HG02571 (cell line): Measurements from ENCODE around the gene PQBP1.
A peak's percentile ranks its signal among the peaks of the same experiment; 100 is the strongest.

Experiments used
- ATAC-seq: cut with Tn5 transposase; IDR thresholded peaks from one replicate; pipeline ENCODE4 v1.9.1; 2021; ENCODE audit warnings: mild to moderate bottlenecking, moderate library complexity; ENCODE audit not compliant: unreplicated experiment

PQBP1 gene

GRCh38 chrX:48901069-48901468, 3.3 kb downstream of the PQBP1 start:
- ATAC-seq: no peak

GRCh38 chrX:48902135-48902534, 4.4 kb downstream of the PQBP1 start:
- ATAC-seq: no peak

- ATAC-seq: no peak
Observed at GRCh38 chrX:48902776-48903175, 5.0 kb downstream of the PQBP1 start.

GRCh38 chrX:48903290-48903689, 5.6 kb downstream of the PQBP1 start:
- ATAC-seq: no peak

GRCh38 chrX:48904180-48904579, 6.5 kb downstream of the PQBP1 start:
- no peak for ATAC-seq

GRCh38 chrX:48904626-48905025, 6.9 kb downstream of the PQBP1 start:
- no peak for ATAC-seq

- no peak for ATAC-seq
Observed at GRCh38 chrX:48905090-48905790, 7.5 kb downstream of the PQBP1 start.

GRCh38 chrX:48908600-48908999, 10.9 kb downstream of the PQBP1 start:
- ATAC-seq: no peak

GRCh38 chrX:48909703-48910294, 12.1 kb downstream of the PQBP1 start:
- ATAC-seq: no peak

GRCh38 chrX:48910926-48911411, 13.2 kb downstream of the PQBP1 start:
- no peak for ATAC-seq

GRCh38 chrX:48911412-48912182, 13.9 kb downstream of the PQBP1 start, which contains the start of gene SLC35A2:
SLC35A2 (minus strand) TSS chrX:48911646; CDS start chrX:48911636, 10 bp downstream.
- ATAC-seq: peak; percentile 61

- no peak for ATAC-seq
Observed at GRCh38 chrX:48913605-48914366, 16.1 kb downstream of the PQBP1 start.

GRCh38 chrX:48914593-48915493, 17.1 kb downstream of the PQBP1 start:
- ATAC-seq: no peak

GRCh38 chrX:48917139-48918001, 19.6 kb downstream of the PQBP1 start:
- ATAC-seq: no peak

GRCh38 chrX:48918301-48918642, 20.5 kb downstream of the PQBP1 start:
- ATAC-seq: no peak

- ATAC-seq: peak; percentile 63
Observed at GRCh38 chrX:48918643-48919340, 21.1 kb downstream of the PQBP1 start, which contains the start of gene PIM2. PIM2 (minus strand) TSS chrX:48919024; CDS start chrX:48918834, 190 bp downstream.

GRCh38 chrX:48919360-48919841, 21.7 kb downstream of the PQBP1 start:
- no peak for ATAC-seq
